Stomach (tissue), 9 donors: Measurements from ENCODE around the gene TDRKH. TPM values are rescaled to one million over a fixed set of nuclear protein-coding genes. Genes with fewer than 3 reads are reported as not detected.

ENCODE experiments used
- DNase-seq, 2 donors: peaks; one replicate each; pipeline versions ENCODE4 v3.0.0 to v3.0.0-alpha.2; 2013 to 2019
- H3K27ac ChIP-seq, 5 donors: fragments of 200-600 bp in 4 of 5; sonication (generic) in 4 of 5; one replicate each; pipeline ENCODE4 v1.5.1; 2013 to 2019; ENCODE audit warnings: mild to moderate bottlenecking in 1 of 5, moderate library complexity in 1 of 5
- H3K27me3 ChIP-seq, 3 donors: fragments of 200-600 bp; sonication (generic); one replicate each; pipeline ENCODE4 v1.5.1; 2017 to 2019; ENCODE audit warnings: mixed run types in 1 of 3
- H3K36me3 ChIP-seq, 4 donors: fragments of 200-600 bp; sonication (generic); 1 replicate in 3 of 4; 2 replicates in 1 of 4; pipeline ENCODE4 v1.5.1; 2016 to 2019
- H3K4me1 ChIP-seq, 4 donors: fragments of 200-600 bp; sonication (generic); one replicate each; pipeline ENCODE4 v1.5.1; 2016 to 2019
- H3K4me3 ChIP-seq, 4 donors: fragments of 200-600 bp; sonication (generic) in 3 of 4; one replicate each; pipeline ENCODE4 v1.5.1; 2016 to 2019; ENCODE audit warnings: mild to moderate bottlenecking in 1 of 4
- H3K9me3 ChIP-seq, 4 donors: fragments of 200-600 bp; sonication (generic); one replicate each; pipeline ENCODE4 v1.5.1; 2016 to 2019
- EP300 ChIP-seq: sonication (generic); formaldehyde crosslinking; IDR thresholded peaks from one replicate; pipeline ENCODE4 v1.6.1; 2017; ENCODE audit warnings: antibody characterized with exemption
- POLR2A ChIP-seq, 4 donors: fragments of 450-650 bp; IDR thresholded peaks; one replicate each; pipeline ENCODE4 v1.6.1; 2016; ENCODE audit warnings: antibody characterized with exemption in 4 of 4, control low read depth in 2 of 4, mild to moderate bottlenecking in 1 of 4, moderate library complexity in 1 of 4
- POLR2AphosphoS5 ChIP-seq, 3 donors: sonication (generic); formaldehyde crosslinking; IDR thresholded peaks; one replicate each; pipeline ENCODE4 v1.6.1; 2016; ENCODE audit warnings: antibody characterized with exemption in 3 of 3
- WGBS, 5 donors: extraction: QIAGEN DNeasy Blood & Tissue Kit in 3 of 5; methylation state at CpG; one replicate each; pipeline versions ENCODE4 v1.1.5 to v1.1.7; 2013 to 2018; 5-methylcytosine and 5-hydroxymethylcytosine counted together
- intact Hi-C: fragments of 100-400 bp; cut with DNase I; formaldehyde crosslinking; loops from one replicate; pipeline ENCODE4 v1.15.1; 2023; ENCODE audit warnings: low total_unique reads
- polyA plus RNA-seq, 3 donors: library from polyadenylated mRNA; stranded (reverse); fragments of 200-250 nt; gene quantifications; one replicate each; pipeline ENCODE4 v1.2.3, GENCODE V29; 2013
- total RNA-seq, 5 donors: library from RNA; depleted of rRNA; stranded (reverse); fragments of >200 nt; gene quantifications; one replicate each; pipeline versions ENCODE4 v1.1.0 to v1.2.3, GENCODE V29; 2014 to 2016
- TF ChIP-seq, protein P1 (sequence below), 7 experiments: fragments of 450-650 bp in 4 of 7; fragments of 200-600 bp in 3 of 7; sonication (generic) in 3 of 7; IDR thresholded peaks; one replicate each; pipeline ENCODE4 v1.5.1; 2016 to 2019; ENCODE audit warnings: antibody characterized with exemption in 7 of 7, control low read depth in 2 of 7, mild to moderate bottlenecking in 1 of 7
- donor health status: healthy with polysubstance abuse.
- donor health status: Bipolar disorder and iron deficiency.
- donor health status: healthy.

The TDRKH gene
- total and polyA plus RNA-seq, 8 donors, result 0.29 to 30.4 (median 2.5) TPM

DNA sequence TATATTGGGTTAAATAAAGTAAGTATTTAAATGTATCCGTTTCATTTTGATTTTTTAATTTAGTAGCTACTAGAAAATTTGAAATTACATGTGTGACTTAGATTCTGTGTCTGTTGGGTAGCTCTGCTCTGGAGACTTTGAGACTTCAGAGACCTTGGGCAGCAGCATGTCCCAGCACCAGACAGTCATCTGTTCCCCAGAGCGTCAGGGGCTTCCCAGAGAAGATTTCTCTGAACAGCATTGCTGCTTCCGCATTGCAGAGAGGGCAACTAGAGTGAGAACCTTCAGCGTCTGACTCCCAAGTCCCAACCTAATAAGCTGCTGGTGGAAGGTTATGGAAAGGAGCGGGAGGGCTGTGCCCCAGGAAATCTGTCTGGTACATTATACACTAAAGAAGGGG, 8.3 kb upstream of the TDRKH start:
- H3K9me3 ChIP-seq, result no peaks in the 10 kb centered on the region
- H3K27ac ChIP-seq, result no peak overlapping the region
- H3K27me3 ChIP-seq, result peaks cover 0 to 37% (median 0%) of the 10 kb centered on the region in 3 donors
- TF ChIP-seq, protein P1, sequence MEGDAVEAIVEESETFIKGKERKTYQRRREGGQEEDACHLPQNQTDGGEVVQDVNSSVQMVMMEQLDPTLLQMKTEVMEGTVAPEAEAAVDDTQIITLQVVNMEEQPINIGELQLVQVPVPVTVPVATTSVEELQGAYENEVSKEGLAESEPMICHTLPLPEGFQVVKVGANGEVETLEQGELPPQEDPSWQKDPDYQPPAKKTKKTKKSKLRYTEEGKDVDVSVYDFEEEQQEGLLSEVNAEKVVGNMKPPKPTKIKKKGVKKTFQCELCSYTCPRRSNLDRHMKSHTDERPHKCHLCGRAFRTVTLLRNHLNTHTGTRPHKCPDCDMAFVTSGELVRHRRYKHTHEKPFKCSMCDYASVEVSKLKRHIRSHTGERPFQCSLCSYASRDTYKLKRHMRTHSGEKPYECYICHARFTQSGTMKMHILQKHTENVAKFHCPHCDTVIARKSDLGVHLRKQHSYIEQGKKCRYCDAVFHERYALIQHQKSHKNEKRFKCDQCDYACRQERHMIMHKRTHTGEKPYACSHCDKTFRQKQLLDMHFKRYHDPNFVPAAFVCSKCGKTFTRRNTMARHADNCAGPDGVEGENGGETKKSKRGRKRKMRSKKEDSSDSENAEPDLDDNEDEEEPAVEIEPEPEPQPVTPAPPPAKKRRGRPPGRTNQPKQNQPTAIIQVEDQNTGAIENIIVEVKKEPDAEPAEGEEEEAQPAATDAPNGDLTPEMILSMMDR (IDR thresholded peaks at IDR 0.05), result no peak
- no peak for TF ChIP-seq POLR2A (IDR thresholded peaks at IDR 0.05)
- TF ChIP-seq POLR2AphosphoS5 (IDR thresholded peaks at IDR 0.05), result no peak
- no peak for TF ChIP-seq EP300
- H3K4me3 ChIP-seq, result no peak overlapping the region
- 88 to 96% (median 90%) methylated on average over 5 of the region's 5 CpGs for WGBS, 5 donors
- H3K4me1 ChIP-seq, result no peaks in the 10 kb centered on the region
- no peak for DNase-seq
- intact Hi-C loops, result no loop called here
- peaks cover 0 to 6% (median 0%) of the 10 kb centered on the region in 4 donors for H3K36me3 ChIP-seq

DNA sequence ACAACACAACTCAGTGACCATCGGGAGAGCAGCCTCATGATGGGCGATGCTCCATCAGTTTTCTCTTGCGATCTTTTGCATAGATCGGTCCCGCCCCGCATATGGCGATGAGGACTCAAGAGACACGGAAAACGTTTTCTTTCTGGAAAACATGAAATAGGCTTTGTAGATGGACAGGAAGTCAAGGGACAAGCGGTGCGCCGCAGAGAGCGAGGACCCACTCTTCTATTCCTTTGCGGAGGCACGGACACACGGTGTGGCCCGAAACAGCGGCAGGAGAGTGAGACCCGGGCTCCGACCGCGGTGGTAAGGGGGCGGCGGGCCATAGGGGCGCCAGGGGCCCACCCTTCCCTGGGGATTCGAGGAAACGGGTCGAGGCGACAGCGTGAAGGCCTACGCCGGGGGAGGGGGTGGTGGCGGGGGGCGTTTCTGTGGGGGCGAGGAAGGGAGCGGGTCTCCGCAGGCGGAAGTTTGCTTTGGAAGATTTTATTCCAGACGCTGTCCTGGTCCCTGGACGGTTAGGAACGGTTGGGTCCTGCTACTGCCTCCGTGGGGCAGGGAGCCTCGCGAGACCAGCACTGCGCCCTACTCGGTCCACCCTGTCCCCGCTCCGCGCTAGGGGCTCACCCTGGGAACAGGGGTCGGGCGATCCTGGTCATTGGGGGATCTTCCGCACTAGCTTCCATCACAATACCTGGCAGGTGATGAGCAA, 796 bp upstream of the TDRKH start:
- TF ChIP-seq POLR2AphosphoS5 (IDR thresholded peaks at IDR 0.05), result no peak
- TF ChIP-seq, protein P1 (IDR thresholded peaks at IDR 0.05), result no peak
- TF ChIP-seq POLR2A (IDR thresholded peaks at IDR 0.05), result no peak
- no peak for TF ChIP-seq EP300
- intact Hi-C loops, result no loop called here
- Histone ChIP-seq H3K27ac (peak overlapping the region; percentile 16 to 77 (median 68)), H3K4me1 (peaks cover 13 to 30% (median 20%) of the 10 kb centered on the region in 4 donors), H3K27me3 (no peaks in the 10 kb centered on the region), H3K36me3 (peaks cover 0 to 6% (median 0%) of the 10 kb centered on the region in 4 donors), H3K4me3 (peak overlapping the region; percentile 71 to 94 (median 78)), H3K9me3 (no peaks in the 10 kb centered on the region)
- DNase-seq, result peak in 1 of 2 donors; percentile 41
- WGBS, 5 donors, result 0 to 1% (median 1%) methylated on average over 28 to 52 of the region's 52 CpGs

DNA sequence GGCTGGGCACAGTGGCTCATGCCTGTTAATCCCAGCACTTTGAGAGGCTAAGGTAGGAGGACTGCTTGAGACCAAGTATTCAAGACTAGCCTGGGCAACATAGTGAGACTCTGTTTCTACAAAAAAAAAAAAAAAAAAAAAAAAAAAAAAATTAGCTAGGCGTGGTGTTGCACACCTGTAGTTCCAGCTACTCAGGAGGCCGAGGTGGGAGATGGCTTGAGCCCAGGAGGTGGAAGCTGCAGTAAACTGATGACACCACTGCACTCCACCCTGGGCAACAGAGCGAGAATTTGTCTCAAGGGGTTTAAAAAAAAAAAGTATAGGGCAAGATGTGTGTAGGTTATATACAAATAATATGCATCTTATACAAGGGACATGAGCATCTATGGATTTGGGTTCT, 2.6 kb downstream of the TDRKH start:
- TF ChIP-seq, protein P1 (IDR thresholded peaks at IDR 0.05), result no peak
- TF ChIP-seq POLR2AphosphoS5 (IDR thresholded peaks at IDR 0.05), result no peak
- no peak for DNase-seq
- 76 to 85% (median 83%) methylated on average over 3 of the region's 3 CpGs for WGBS, 5 donors
- intact Hi-C loops, result no loop called here
- Histone ChIP-seq H3K36me3 (peaks cover 0 to 1% (median 0%) of the 10 kb centered on the region in 4 donors), H3K4me3 (no peak overlapping the region), H3K27ac (no peak overlapping the region), H3K4me1 (peaks cover 13 to 30% (median 20%) of the 10 kb centered on the region in 4 donors), H3K9me3 (no peaks in the 10 kb centered on the region), H3K27me3 (no peaks in the 10 kb centered on the region)

DNA sequence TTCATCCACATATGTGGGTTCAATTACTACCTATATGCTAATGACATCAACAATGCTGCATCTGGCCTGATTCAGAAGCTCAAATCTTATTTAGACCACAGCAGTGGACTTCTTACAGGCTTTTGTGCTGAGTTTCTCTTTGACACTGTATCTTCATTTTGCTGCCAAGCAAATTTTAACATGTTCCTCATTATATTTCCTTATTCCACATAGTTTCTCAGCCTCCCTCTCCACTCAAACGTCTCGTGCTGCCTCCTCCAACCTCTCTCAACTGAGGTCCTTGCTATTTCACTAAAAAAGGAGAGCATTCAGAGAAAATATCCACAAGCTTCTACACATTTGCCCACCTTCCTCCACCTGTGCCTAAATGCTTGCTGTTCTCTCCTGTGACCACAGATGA, 6.5 kb downstream of the TDRKH start:
- H3K4me1 ChIP-seq, result no peaks in the 10 kb centered on the region
- no peak overlapping the region for H3K27ac ChIP-seq
- no peak for TF ChIP-seq POLR2AphosphoS5 (IDR thresholded peaks at IDR 0.05)
- no peak for TF ChIP-seq EP300
- no peak for TF ChIP-seq POLR2A (IDR thresholded peaks at IDR 0.05)
- TF ChIP-seq, protein P1 (IDR thresholded peaks at IDR 0.05), result no peak
- no peaks in the 10 kb centered on the region for H3K9me3 ChIP-seq
- H3K36me3 ChIP-seq, result peaks cover 0 to 37% (median 24%) of the 10 kb centered on the region in 4 donors
- H3K4me3 ChIP-seq, result no peak overlapping the region
- 74 to 85% (median 79%) methylated on average over 2 of the region's 2 CpGs for WGBS, 5 donors
- no peaks in the 10 kb centered on the region for H3K27me3 ChIP-seq
- DNase-seq, result no peak
- intact Hi-C loops, result no loop called here
